ENCODE measurements around the gene ADCYAP1R1. TPM values are rescaled to one million over a fixed set of nuclear protein-coding genes. Genes with fewer than 3 reads are reported as not detected.

Gene ADCYAP1R1
- total RNA-seq, 1 experiment from 2014 or later = 0.12 TPM

- Histone ChIP-seq H3K27me3 (ENCODE audit: insufficient read depth, low read length) (peaks cover 44% of the 10 kb centered on the region), H3K9me2 (ENCODE audit: insufficient read depth) (no peaks in the 10 kb centered on the region), H3K36me3 (ENCODE audit: control insufficient read depth in 1 of 2, insufficient read depth in 2 of 2, low read length in 2 of 2) (no peaks in the 10 kb centered on the region), H3K27ac (ENCODE audit: low read depth, low read length) (no peak overlapping the region), H3K79me2 (ENCODE audit: insufficient read depth, low read length) (no peaks in the 10 kb centered on the region), H3K4me2 (ENCODE audit: low read length) (no peak overlapping the region), H3K9ac (ENCODE audit: low read length) (no peak overlapping the region), H3K4me3 (replicated peaks in 1 of 2; ENCODE audit: low read depth in 1 of 2, low read length in 2 of 2) (no peak overlapping the region), H4K20me1 (ENCODE audit: insufficient read depth) (no peaks in the 10 kb centered on the region), H3K4me1 (ENCODE audit: control insufficient read depth in 1 of 2, insufficient read depth in 2 of 2, low read length in 2 of 2) (no peaks in the 10 kb centered on the region), H2AFZ (ENCODE audit: low read depth, low read length, poor library complexity, severe bottlenecking) (no peak overlapping the region), H3K9me3 (ENCODE audit: control insufficient read depth in 1 of 2, insufficient read depth in 1 of 2, low read depth in 1 of 2, low read length in 2 of 2) (no peaks in the 10 kb centered on the region)
- ChIA-PET RAD21 (ENCODE audit: low non-redundant PET in 1 of 2, low total read pairs in 2 of 2, uncharacterized antibody in 2 of 2, unreplicated experiment in 2 of 2) (no interaction called here), POLR2A (no interaction called here), CTCF (no interaction called here)
- BruUV-seq (replicated peaks) = no TSS peak
- intact Hi-C loops (cut with micrococcal nuclease) = no loop called here
- TF ChIP-seq JUND (IDR thresholded peaks at IDR 0.05) = no peak
- no peak for TF ChIP-seq CTCF (IDR thresholded peaks at IDR 0.05 in 2 of 3, conservative IDR thresholded peaks at IDR 0.05 in 1 of 3; ENCODE audit: borderline replicate concordance in 1 of 3, insufficient read depth in 1 of 3, low read depth in 2 of 3, low read length in 2 of 3)
- no peak for TF ChIP-seq MAX (IDR thresholded peaks at IDR 0.05)
- no peak for TF ChIP-seq RAD21 (IDR thresholded peaks at IDR 0.05; ENCODE audit: low read depth)
- no peak for TF ChIP-seq ELF1 (IDR thresholded peaks at IDR 0.05; ENCODE audit: borderline replicate concordance, low read depth)
- TF ChIP-seq POLR2AphosphoS5 (IDR thresholded peaks at IDR 0.05; ENCODE audit: low read depth, low read length) = no peak
- no peak for TF ChIP-seq ZFX (IDR thresholded peaks at IDR 0.05)
- TF ChIP-seq ZNF274 (IDR thresholded peaks at IDR 0.05; ENCODE audit: low read depth, low read length) = no peak
- no peak for TF ChIP-seq CBX3 (IDR thresholded peaks at IDR 0.05; ENCODE audit: low read depth)
- no peak for TF ChIP-seq YY1 (IDR thresholded peaks at IDR 0.05; ENCODE audit: extremely low read depth, insufficient replicate concordance, low read depth, low read length)
- no peak for TF ChIP-seq CEBPB (IDR thresholded peaks at IDR 0.05; ENCODE audit: low read depth)
- TF ChIP-seq POLR2A (IDR thresholded peaks at IDR 0.05; ENCODE audit: borderline replicate concordance, extremely low read depth, insufficient read depth, insufficient read length) = no peak
- TF ChIP-seq TCF7L2 (IDR thresholded peaks at IDR 0.05; ENCODE audit: borderline replicate concordance, extremely low read depth, insufficient read depth, insufficient read length) = no peak
- TF ChIP-seq REST (IDR thresholded peaks at IDR 0.05; ENCODE audit: low read depth) = no peak
- no peak for TF ChIP-seq EZH2phosphoT487 (IDR thresholded peaks at IDR 0.05; ENCODE audit: borderline replicate concordance)
- no peak for TF ChIP-seq FOSL1 (IDR thresholded peaks at IDR 0.05; ENCODE audit: low read depth)
- TF ChIP-seq ATF3 (IDR thresholded peaks at IDR 0.05) = no peak
- DNase-seq (ENCODE audit: low read depth, low spot score) = no peak
- no peak for ATAC-seq
Observed at GRCh38 chr7:31108097-31108657, 56.1 kb downstream of the ADCYAP1R1 start.

Data from HCT116 (cell line).